ENCODE results near the gene PHOSPHO1.
A peak's percentile ranks its signal among the peaks of the same experiment; 100 is the strongest.
"Not testable (repeated sequence)": the region's sequence is repeated elsewhere in the genome, so short reads cannot be mapped to it uniquely, and the experiment has no call there.

The PHOSPHO1 gene, protein sequence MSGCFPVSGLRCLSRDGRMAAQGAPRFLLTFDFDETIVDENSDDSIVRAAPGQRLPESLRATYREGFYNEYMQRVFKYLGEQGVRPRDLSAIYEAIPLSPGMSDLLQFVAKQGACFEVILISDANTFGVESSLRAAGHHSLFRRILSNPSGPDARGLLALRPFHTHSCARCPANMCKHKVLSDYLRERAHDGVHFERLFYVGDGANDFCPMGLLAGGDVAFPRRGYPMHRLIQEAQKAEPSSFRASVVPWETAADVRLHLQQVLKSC

DNA sequence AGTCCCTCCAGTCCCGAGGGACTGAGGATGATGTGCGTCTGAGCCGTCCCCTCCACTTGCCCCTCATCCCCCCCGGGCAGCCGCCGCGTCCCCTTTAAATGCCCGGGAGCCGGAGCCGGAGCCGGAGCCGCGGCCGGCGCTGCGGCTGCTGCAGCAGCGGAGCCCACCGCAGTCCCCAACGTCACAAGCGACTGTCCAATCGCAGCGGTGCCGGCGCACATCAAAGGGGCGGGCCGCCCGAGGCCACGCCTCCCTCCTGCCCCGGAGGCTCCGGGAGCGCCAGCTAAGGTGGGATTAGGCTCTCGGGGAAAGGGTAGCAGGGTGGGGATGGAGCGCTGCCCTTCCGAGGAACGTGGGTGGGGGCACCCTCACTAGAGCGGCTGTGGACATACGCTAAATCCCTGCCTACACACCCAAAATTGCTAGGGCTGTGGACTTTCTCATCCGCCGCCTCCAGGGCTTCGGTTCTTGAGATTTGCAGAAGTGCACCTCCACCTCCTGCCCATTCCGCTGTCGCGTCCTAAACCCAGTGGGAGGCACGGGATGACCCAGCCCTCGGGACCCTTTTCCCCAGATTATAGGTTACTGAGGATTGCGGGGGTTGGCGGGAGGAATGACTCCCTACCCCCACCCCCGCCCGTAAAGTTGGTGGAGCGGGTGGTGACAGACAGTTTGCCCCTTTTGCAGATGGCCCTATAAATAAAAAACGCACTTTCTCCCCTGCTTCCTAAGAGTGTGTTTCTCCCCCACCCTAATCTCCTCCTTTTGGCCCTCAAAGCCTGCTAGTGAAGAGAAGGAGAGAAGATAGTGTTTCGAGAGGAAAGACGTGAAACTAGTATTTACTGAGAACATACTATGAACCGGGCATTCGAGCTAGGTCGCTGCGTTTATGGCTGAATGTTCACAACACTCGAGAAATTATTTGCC, at the start of gene PHOSPHO1:
TSS of gene PHOSPHO1 (minus strand) at position 152 of the 927 bp plus-strand sequence. CDS start 4,096 bp downstream, outside the sequence.
- H3K4me3 ChIP-seq (ENCODE audit: low read length) = peak within 1 kb of the TSS; percentile 58
- TF ChIP-seq ZNF274 (IDR thresholded peaks at IDR 0.05; ENCODE audit: low read depth, low read length) = no peak

DNA sequence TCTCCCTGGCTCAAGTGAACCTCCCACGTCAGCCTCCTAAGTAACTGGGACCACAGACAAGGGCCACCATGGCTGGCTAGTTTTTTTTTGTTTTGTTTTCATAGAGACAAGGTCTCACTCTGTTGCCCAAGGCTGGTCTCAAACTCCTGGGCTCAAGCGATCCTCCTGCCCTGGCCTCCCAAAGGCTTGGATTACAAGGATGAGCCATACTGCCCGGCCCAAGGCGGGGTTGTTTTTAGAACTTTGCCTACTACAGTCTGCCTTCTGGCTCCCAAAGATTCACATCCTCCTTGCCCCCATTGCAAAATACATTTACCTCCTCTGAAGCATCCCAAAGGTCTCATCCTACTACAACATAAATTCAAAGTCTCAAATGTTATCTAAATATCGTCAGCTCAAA, 49.5 kb upstream of the PHOSPHO1 start:
- H3K4me3 ChIP-seq (ENCODE audit: low read length) = no peak overlapping the region
- TF ChIP-seq ZNF274 (IDR thresholded peaks at IDR 0.05; ENCODE audit: low read depth, low read length) = no peak

DNA sequence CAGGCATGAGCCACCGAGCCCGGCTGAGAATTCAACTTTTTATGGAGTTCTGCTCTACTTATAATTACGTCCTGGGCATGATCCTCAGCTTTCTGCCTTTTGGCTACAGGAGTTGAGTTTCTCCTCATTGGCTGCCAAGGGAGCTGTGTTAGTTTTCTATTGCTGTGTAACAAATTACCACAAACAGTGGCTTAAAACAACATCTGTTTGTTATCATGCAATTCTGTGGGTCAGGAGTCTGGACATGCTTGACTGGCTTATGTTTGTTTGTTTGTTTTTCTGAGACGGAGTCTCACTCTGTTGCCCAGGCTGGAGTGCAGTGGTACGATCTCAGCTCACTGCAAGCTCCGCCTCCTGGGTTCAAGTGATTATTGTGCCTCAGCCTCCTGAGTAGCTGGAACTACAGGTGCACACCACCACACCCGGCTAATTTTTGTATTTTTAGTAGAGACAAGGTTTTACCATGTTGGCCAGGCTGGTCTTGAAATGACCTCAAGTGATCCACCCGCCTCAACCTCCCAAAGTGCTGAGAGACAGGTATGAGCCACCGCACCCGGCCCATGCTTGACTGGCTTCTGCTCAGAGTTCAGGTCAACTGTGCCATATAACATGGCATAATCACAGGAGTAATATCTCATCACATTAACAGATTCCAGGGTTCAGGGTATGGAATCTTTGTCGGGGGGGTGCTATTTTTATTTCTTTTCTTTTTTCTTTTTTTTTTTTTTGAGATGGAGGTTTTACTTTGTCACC, 48.9 kb upstream of the PHOSPHO1 start:
- not testable (repeated sequence) for H3K4me3 ChIP-seq (ENCODE audit: low read length)

- TF ChIP-seq ZNF274 (IDR thresholded peaks at IDR 0.05; ENCODE audit: low read depth, low read length) = no peak
- H3K4me3 ChIP-seq (ENCODE audit: low read length) = no peak overlapping the region
These were observed 47.5 kb upstream of the PHOSPHO1 start for GRCh38 chr17:49278076-49278475.

GRCh38 chr17:49277638-49278037, 47.1 kb upstream of the PHOSPHO1 start:
- H3K4me3 ChIP-seq (ENCODE audit: low read length) = no peak overlapping the region
- TF ChIP-seq ZNF274 (IDR thresholded peaks at IDR 0.05; ENCODE audit: low read depth, low read length) = no peak

- H3K4me3 ChIP-seq (ENCODE audit: low read length) = not testable (repeated sequence)
These were observed 45.4 kb upstream of the PHOSPHO1 start for GRCh38 chr17:49275981-49276380.

GRCh38 chr17:49269356-49269755, 38.8 kb upstream of the PHOSPHO1 start:
- no peak for TF ChIP-seq ZNF274 (IDR thresholded peaks at IDR 0.05; ENCODE audit: low read depth, low read length)
- no peak overlapping the region for H3K4me3 ChIP-seq (ENCODE audit: low read length)

DNA sequence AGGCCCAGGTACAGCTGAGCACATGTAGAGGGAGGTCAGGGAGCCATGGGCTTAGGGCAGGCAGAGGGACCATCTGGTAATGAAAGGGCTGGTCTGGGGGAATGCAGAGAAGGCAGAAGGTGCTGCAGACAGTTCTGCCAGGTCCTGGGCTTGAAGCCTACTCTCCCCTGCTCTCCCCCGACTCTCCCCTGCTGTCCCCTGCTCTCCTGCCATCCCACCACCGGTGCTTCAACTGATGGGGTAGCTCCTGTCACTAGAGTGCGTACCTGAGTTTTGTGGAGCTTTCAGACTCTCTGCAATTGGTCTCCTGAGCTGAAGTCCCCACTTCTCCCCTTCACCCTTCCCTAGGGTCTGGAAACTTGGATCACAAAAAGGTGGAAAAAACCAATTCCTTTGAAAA, 37.3 kb upstream of the PHOSPHO1 start:
- TF ChIP-seq ZNF274 (IDR thresholded peaks at IDR 0.05; ENCODE audit: low read depth, low read length) = no peak
- no peak overlapping the region for H3K4me3 ChIP-seq (ENCODE audit: low read length)

- TF ChIP-seq ZNF274 (IDR thresholded peaks at IDR 0.05; ENCODE audit: low read depth, low read length) = no peak
These were observed 35.6 kb upstream of the PHOSPHO1 start for GRCh38 chr17:49266233-49266632.

GRCh38 chr17:49261540-49261939, 31.0 kb upstream of the PHOSPHO1 start:
- H3K4me3 ChIP-seq (ENCODE audit: low read length) = not testable (repeated sequence)

More at GRCh38 chr17:49266233-49266632, 35.6 kb upstream of the PHOSPHO1 start:
- H3K4me3 ChIP-seq (ENCODE audit: low read length) = no peak overlapping the region

DNA sequence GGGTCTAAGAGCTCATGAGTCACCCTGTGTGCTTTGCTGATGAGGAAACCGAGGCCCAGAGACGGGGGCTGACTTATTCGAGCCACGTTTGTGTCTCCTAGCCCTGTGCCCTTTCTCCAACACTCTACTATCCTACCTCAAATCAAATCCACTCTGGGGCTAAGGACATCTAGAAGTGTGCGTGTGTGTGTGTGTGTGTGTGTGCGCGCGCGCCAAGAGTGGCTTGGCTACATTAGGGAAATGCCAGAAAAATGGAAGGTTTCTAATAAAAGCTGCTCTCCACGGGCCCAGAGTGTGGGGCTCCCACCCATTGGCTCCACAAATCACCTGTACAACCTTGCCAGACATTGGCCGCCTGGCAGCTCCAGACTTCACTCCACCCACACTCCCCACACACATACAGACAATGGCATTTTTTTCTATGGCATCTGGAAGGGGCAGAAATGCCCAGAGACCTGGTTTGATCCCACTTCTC, 30.3 kb upstream of the PHOSPHO1 start:
- TF ChIP-seq ZNF274 (IDR thresholded peaks at IDR 0.05; ENCODE audit: low read depth, low read length) = no peak
- no peak overlapping the region; the same call in 1 of the 2 replicates for H3K4me3 ChIP-seq (ENCODE audit: low read length)

GRCh38 chr17:49260011-49260816, 29.6 kb upstream of the PHOSPHO1 start:
- no peak for TF ChIP-seq ZNF274 (IDR thresholded peaks at IDR 0.05; ENCODE audit: low read depth, low read length)
- peak overlapping the region; percentile 41; the same call in 1 of the 2 replicates for H3K4me3 ChIP-seq (ENCODE audit: low read length)

- peak overlapping the region; percentile 41; the same call in 1 of the 2 replicates for H3K4me3 ChIP-seq (ENCODE audit: low read length)
- TF ChIP-seq ZNF274 (IDR thresholded peaks at IDR 0.05; ENCODE audit: low read depth, low read length) = no peak
These were observed 29.1 kb upstream of the PHOSPHO1 start for GRCh38 chr17:49259663-49260010.

GRCh38 chr17:49258394-49258793, 27.8 kb upstream of the PHOSPHO1 start:
- no peak for TF ChIP-seq ZNF274 (IDR thresholded peaks at IDR 0.05; ENCODE audit: low read depth, low read length)
- no peak overlapping the region for H3K4me3 ChIP-seq (ENCODE audit: low read length)
